Measurements from ENCODE around the gene SLC2A13. TPM values are rescaled to one million over a fixed set of nuclear protein-coding genes. Genes with fewer than 3 reads are reported as not detected.
"Not testable (repeated sequence)": the region's sequence is repeated elsewhere in the genome, so short reads cannot be mapped to it uniquely, and the experiment has no call there.

The SLC2A13 gene
- total and polyA plus RNA-seq, 4 experiments from 2014 or later, result 2.3 to 6.1 (median 4.2) TPM

GRCh38 chr12:39902821-39903220, 203.1 kb downstream of the SLC2A13 start:
- H3K27ac Mint-ChIP-seq, result no peak overlapping the region
- Histone ChIP-seq H3K36me3 (ENCODE audit: insufficient read depth, low read length) (no peaks in the 10 kb centered on the region), H3K9me3 (ENCODE audit: control insufficient read depth in 1 of 2, low read length in 2 of 2) (no peaks in the 10 kb centered on the region), H3K4me1 (ENCODE audit: insufficient read depth, low read length) (no peaks in the 10 kb centered on the region), H3K27me3 (ENCODE audit: insufficient read depth, low read length) (no peaks in the 10 kb centered on the region), H3K4me3 (ENCODE audit: low read length in 2 of 2) (no peak overlapping the region), H3K27ac (ENCODE audit: low read depth, low read length) (no peak overlapping the region)
- ChIA-PET CTCF (ENCODE audit: partially characterized antibody) (no interaction called here), POLR2A (ENCODE audit: partially characterized antibody) (no interaction called here)
- H3K36me3 Mint-ChIP-seq, result no peaks in the 10 kb centered on the region
- intact Hi-C loops (cut with micrococcal nuclease), result no loop called here
- no peaks in the 10 kb centered on the region for H3K27me3 Mint-ChIP-seq
- no peaks in the 10 kb centered on the region for H3K4me1 Mint-ChIP-seq
- H3K4me3 Mint-ChIP-seq, result no peak overlapping the region
- peaks cover 0 to 5% (median 0%) of the 10 kb centered on the region in 8 donors for H3K9me3 Mint-ChIP-seq
- DNase-seq, result no peak

GRCh38 chr12:39897315-39897714, 208.6 kb downstream of the SLC2A13 start:
- POLR2A ChIA-PET (ENCODE audit: partially characterized antibody), result no interaction called here
- no peaks in the 10 kb centered on the region for H3K36me3 ChIP-seq (ENCODE audit: insufficient read depth, low read length)
- Mint-ChIP-seq H3K36me3 (no peaks in the 10 kb centered on the region), H3K9me3 (peaks cover 0 to 5% (median 0%) of the 10 kb centered on the region in 8 donors), H3K27me3 (no peaks in the 10 kb centered on the region), H3K4me3 (no peak overlapping the region), H3K4me1 (no peaks in the 10 kb centered on the region), H3K27ac (no peak overlapping the region)
- no peaks in the 10 kb centered on the region for H3K27me3 ChIP-seq (ENCODE audit: insufficient read depth, low read length)
- H3K4me1 ChIP-seq (ENCODE audit: insufficient read depth, low read length), result no peaks in the 10 kb centered on the region
- no peak overlapping the region for H3K27ac ChIP-seq (ENCODE audit: low read depth, low read length)
- CTCF ChIA-PET (ENCODE audit: partially characterized antibody), result no interaction called here
- intact Hi-C loops (cut with micrococcal nuclease), result no loop called here
- H3K9me3 ChIP-seq (ENCODE audit: control insufficient read depth in 1 of 2, low read length in 2 of 2), result no peaks in the 10 kb centered on the region
- no peak for DNase-seq
- H3K4me3 ChIP-seq (ENCODE audit: low read length in 2 of 2), result no peak overlapping the region

- H3K4me3 Mint-ChIP-seq; intact Hi-C loops (cut with micrococcal nuclease); H3K27ac ChIP-seq (ENCODE audit: low read depth, low read length); H3K27me3 Mint-ChIP-seq; H3K4me3 ChIP-seq (ENCODE audit: low read length in 2 of 2); H3K9me3 ChIP-seq (ENCODE audit: control insufficient read depth in 1 of 2, low read length in 2 of 2); H3K4me1 Mint-ChIP-seq; H3K27me3 ChIP-seq (ENCODE audit: insufficient read depth, low read length); H3K36me3 ChIP-seq (ENCODE audit: insufficient read depth, low read length); CTCF ChIA-PET (ENCODE audit: partially characterized antibody); DNase-seq; H3K4me1 ChIP-seq (ENCODE audit: insufficient read depth, low read length); POLR2A ChIA-PET (ENCODE audit: partially characterized antibody); H3K27ac Mint-ChIP-seq; H3K36me3 Mint-ChIP-seq; H3K9me3 Mint-ChIP-seq: not testable (repeated sequence)
Measured at GRCh38 chr12:39893388-39893787, 212.5 kb downstream of the SLC2A13 start.

GRCh38 chr12:39892146-39892545, 213.7 kb downstream of the SLC2A13 start:
- no peak overlapping the region for H3K27ac Mint-ChIP-seq
- no peak for DNase-seq
- Histone ChIP-seq H3K9me3 (ENCODE audit: control insufficient read depth in 1 of 2, low read length in 2 of 2) (no peaks in the 10 kb centered on the region), H3K4me1 (ENCODE audit: insufficient read depth, low read length) (no peaks in the 10 kb centered on the region), H3K4me3 (ENCODE audit: low read length in 2 of 2) (no peak overlapping the region), H3K36me3 (ENCODE audit: insufficient read depth, low read length) (no peaks in the 10 kb centered on the region), H3K27me3 (ENCODE audit: insufficient read depth, low read length) (no peaks in the 10 kb centered on the region), H3K27ac (ENCODE audit: low read depth, low read length) (no peak overlapping the region)
- no peak overlapping the region for H3K4me3 Mint-ChIP-seq
- no peaks in the 10 kb centered on the region for H3K9me3 Mint-ChIP-seq
- ChIA-PET CTCF (ENCODE audit: partially characterized antibody) (no interaction called here), POLR2A (ENCODE audit: partially characterized antibody) (no interaction called here)
- H3K27me3 Mint-ChIP-seq, result no peaks in the 10 kb centered on the region
- intact Hi-C loops (cut with micrococcal nuclease), result no loop called here
- no peaks in the 10 kb centered on the region for H3K36me3 Mint-ChIP-seq
- H3K4me1 Mint-ChIP-seq, result no peaks in the 10 kb centered on the region

GRCh38 chr12:39887856-39888255, 218.0 kb downstream of the SLC2A13 start:
- H3K27me3 Mint-ChIP-seq, result no peaks in the 10 kb centered on the region

GRCh38 chr12:39886106-39886505, 219.8 kb downstream of the SLC2A13 start:
- Mint-ChIP-seq H3K36me3 (no peaks in the 10 kb centered on the region), H3K4me1 (no peaks in the 10 kb centered on the region), H3K27me3 (no peaks in the 10 kb centered on the region), H3K9me3 (peaks cover 0 to 9% (median 0%) of the 10 kb centered on the region in 8 donors), H3K27ac (no peak overlapping the region), H3K4me3 (no peak overlapping the region)
- Histone ChIP-seq H3K4me1 (ENCODE audit: insufficient read depth, low read length) (no peaks in the 10 kb centered on the region), H3K9me3 (ENCODE audit: control insufficient read depth in 1 of 2, low read length in 2 of 2) (no peaks in the 10 kb centered on the region), H3K4me3 (ENCODE audit: low read length in 2 of 2) (no peak overlapping the region), H3K36me3 (ENCODE audit: insufficient read depth, low read length) (no peaks in the 10 kb centered on the region), H3K27ac (ENCODE audit: low read depth, low read length) (no peak overlapping the region), H3K27me3 (ENCODE audit: insufficient read depth, low read length) (no peaks in the 10 kb centered on the region)
- POLR2A ChIA-PET (ENCODE audit: partially characterized antibody), result no interaction called here
- no peak for DNase-seq
- CTCF ChIA-PET (ENCODE audit: partially characterized antibody), result no interaction called here
- intact Hi-C loops (cut with micrococcal nuclease), result no loop called here

More at GRCh38 chr12:39887856-39888255, 218.0 kb downstream of the SLC2A13 start:
- H3K27me3 ChIP-seq (ENCODE audit: insufficient read depth, low read length), result no peaks in the 10 kb centered on the region
- no peaks in the 10 kb centered on the region for H3K36me3 Mint-ChIP-seq
- no peak for DNase-seq
- H3K4me1 Mint-ChIP-seq, result no peaks in the 10 kb centered on the region
- H3K4me1 ChIP-seq (ENCODE audit: insufficient read depth, low read length), result no peaks in the 10 kb centered on the region
- no peaks in the 10 kb centered on the region for H3K36me3 ChIP-seq (ENCODE audit: insufficient read depth, low read length)
- CTCF ChIA-PET (ENCODE audit: partially characterized antibody), result no interaction called here
- no peak overlapping the region for H3K27ac ChIP-seq (ENCODE audit: low read depth, low read length)
- no peaks in the 10 kb centered on the region for H3K9me3 ChIP-seq (ENCODE audit: control insufficient read depth in 1 of 2, low read length in 2 of 2)
- no peak overlapping the region for H3K27ac Mint-ChIP-seq
- no peaks in the 10 kb centered on the region for H3K9me3 Mint-ChIP-seq
- POLR2A ChIA-PET (ENCODE audit: partially characterized antibody), result no interaction called here
- intact Hi-C loops (cut with micrococcal nuclease), result no loop called here
- no peak overlapping the region for H3K4me3 ChIP-seq (ENCODE audit: low read length in 2 of 2)
- H3K4me3 Mint-ChIP-seq, result no peak overlapping the region

- H3K4me1 Mint-ChIP-seq, result no peaks in the 10 kb centered on the region
- peaks cover 0 to 17% (median 4%) of the 10 kb centered on the region in 8 donors for H3K9me3 Mint-ChIP-seq
- peaks cover 0 to 2% of the 10 kb centered on the region in 2 donors for H3K36me3 Mint-ChIP-seq
- ChIA-PET POLR2A (ENCODE audit: partially characterized antibody) (no interaction called here), CTCF (ENCODE audit: partially characterized antibody) (no interaction called here)
- Histone ChIP-seq H3K4me3 (ENCODE audit: low read length in 2 of 2) (no peak overlapping the region), H3K36me3 (ENCODE audit: insufficient read depth, low read length) (no peaks in the 10 kb centered on the region), H3K4me1 (ENCODE audit: insufficient read depth, low read length) (no peaks in the 10 kb centered on the region), H3K9me3 (ENCODE audit: control insufficient read depth in 1 of 2, low read length in 2 of 2) (no peaks in the 10 kb centered on the region), H3K27me3 (ENCODE audit: insufficient read depth, low read length) (no peaks in the 10 kb centered on the region), H3K27ac (ENCODE audit: low read depth, low read length) (no peak overlapping the region)
- no peak overlapping the region for H3K4me3 Mint-ChIP-seq
- no peak for DNase-seq
- H3K27ac Mint-ChIP-seq, result no peak overlapping the region
- intact Hi-C loops (cut with micrococcal nuclease), result no loop called here
- H3K27me3 Mint-ChIP-seq, result no peaks in the 10 kb centered on the region
Measured at GRCh38 chr12:39884616-39885125, 221.2 kb downstream of the SLC2A13 start.

GRCh38 chr12:39883411-39883810, 222.5 kb downstream of the SLC2A13 start:
- Mint-ChIP-seq H3K36me3 (peaks cover 1 to 2% of the 10 kb centered on the region in 2 donors), H3K4me3 (no peak overlapping the region), H3K4me1 (no peaks in the 10 kb centered on the region), H3K27me3 (no peaks in the 10 kb centered on the region), H3K27ac (no peak overlapping the region), H3K9me3 (peaks cover 0 to 25% (median 8%) of the 10 kb centered on the region in 8 donors)
- no peaks in the 10 kb centered on the region for H3K9me3 ChIP-seq (ENCODE audit: control insufficient read depth in 1 of 2, low read length in 2 of 2)
- intact Hi-C loops (cut with micrococcal nuclease), result no loop called here
- H3K27ac ChIP-seq (ENCODE audit: low read depth, low read length), result no peak overlapping the region
- POLR2A ChIA-PET (ENCODE audit: partially characterized antibody), result no interaction called here
- no peaks in the 10 kb centered on the region for H3K27me3 ChIP-seq (ENCODE audit: insufficient read depth, low read length)
- H3K36me3 ChIP-seq (ENCODE audit: insufficient read depth, low read length), result no peaks in the 10 kb centered on the region
- no peaks in the 10 kb centered on the region for H3K4me1 ChIP-seq (ENCODE audit: insufficient read depth, low read length)
- H3K4me3 ChIP-seq (ENCODE audit: low read length in 2 of 2), result no peak overlapping the region
- DNase-seq, result no peak
- CTCF ChIA-PET (ENCODE audit: partially characterized antibody), result no interaction called here
